BLaER1 (cell line): ENCODE data around the gene WDR41.

Experiments used
- H3K27ac ChIP-seq: shearing (Covaris generic); formaldehyde crosslinking; 2 replicates; pipeline ENCODE4 v1.8.1; 2022
- H3K27me3 ChIP-seq: shearing (Covaris generic); formaldehyde crosslinking; 2 replicates; pipeline ENCODE4 v1.8.1; 2022
- H3K36me3 ChIP-seq: shearing (Covaris generic); formaldehyde crosslinking; 2 replicates; pipeline ENCODE4 v1.8.1; 2022
- H3K4me1 ChIP-seq: shearing (Covaris generic); formaldehyde crosslinking; 2 replicates; pipeline ENCODE4 v1.8.1; 2022
- H3K4me2 ChIP-seq: shearing (Covaris generic); formaldehyde crosslinking; 2 replicates; pipeline ENCODE4 v1.8.1; 2022
- H3K4me3 ChIP-seq: shearing (Covaris generic); formaldehyde crosslinking; 2 replicates; pipeline ENCODE4 v1.8.1; 2022
- H3K9ac ChIP-seq: shearing (Covaris generic); formaldehyde crosslinking; 2 replicates; pipeline ENCODE4 v1.8.1; 2022
- H3K9me3 ChIP-seq: shearing (Covaris generic); formaldehyde crosslinking; 2 replicates; pipeline ENCODE4 v1.8.1; 2022
- H4K20me1 ChIP-seq: shearing (Covaris generic); formaldehyde crosslinking; 2 replicates; pipeline ENCODE4 v1.8.1; 2022
- Cebpa-rat ChIP-seq: shearing (Covaris generic); IDR thresholded peaks from 2 replicates; pipeline ENCODE4 v1.8.1; 2022

The WDR41 gene

DNA sequence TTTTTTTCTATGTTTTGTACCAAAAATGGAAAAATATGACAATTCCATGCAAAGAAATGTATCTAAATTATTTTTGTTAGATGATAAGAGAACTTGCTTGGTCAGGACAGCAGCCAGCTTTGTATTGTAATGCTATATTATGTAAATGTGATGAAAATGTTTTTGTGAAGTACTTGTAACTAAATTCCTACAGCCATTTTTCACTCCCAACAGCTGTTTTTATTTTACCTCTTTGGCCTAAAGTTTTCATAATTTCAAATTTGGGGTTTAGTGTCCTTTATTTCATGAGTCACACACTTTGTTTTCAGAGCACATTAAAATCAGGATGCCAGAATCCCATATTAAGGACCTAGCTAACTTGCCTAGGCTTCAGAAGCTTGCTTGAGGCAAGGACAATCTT is 64.1 kb downstream of the WDR41 start:
- H3K27ac ChIP-seq = no peak overlapping the region
- H3K4me3 ChIP-seq = no peak overlapping the region
- 0 out of 2 replicates have a peak, but pooled peaks cover 4% of the 10 kb centered on the region for H3K9me3 ChIP-seq
- no peaks in the 10 kb centered on the region for H4K20me1 ChIP-seq
- no peak for TF ChIP-seq Cebpa-rat
- H3K27me3 ChIP-seq = no peaks in the 10 kb centered on the region
- no peak overlapping the region for H3K9ac ChIP-seq
- H3K36me3 ChIP-seq = peaks cover 31% of the 10 kb centered on the region
- H3K4me1 ChIP-seq = no peaks in the 10 kb centered on the region
- no peak overlapping the region for H3K4me2 ChIP-seq

GRCh38 chr5:77426670-77427069 is 65.4 kb downstream of the WDR41 start:
- no peak overlapping the region for H3K9ac ChIP-seq
- TF ChIP-seq Cebpa-rat = no peak
- peaks cover 31% of the 10 kb centered on the region for H3K36me3 ChIP-seq
- H3K27ac ChIP-seq = no peak overlapping the region
- no peak overlapping the region for H3K4me2 ChIP-seq
- H3K4me1 ChIP-seq = no peaks in the 10 kb centered on the region
- H3K27me3 ChIP-seq = no peaks in the 10 kb centered on the region
- H3K4me3 ChIP-seq = no peak overlapping the region
- H4K20me1 ChIP-seq = no peaks in the 10 kb centered on the region
- 0 out of 2 replicates have a peak, but pooled peaks cover 6% of the 10 kb centered on the region for H3K9me3 ChIP-seq

DNA sequence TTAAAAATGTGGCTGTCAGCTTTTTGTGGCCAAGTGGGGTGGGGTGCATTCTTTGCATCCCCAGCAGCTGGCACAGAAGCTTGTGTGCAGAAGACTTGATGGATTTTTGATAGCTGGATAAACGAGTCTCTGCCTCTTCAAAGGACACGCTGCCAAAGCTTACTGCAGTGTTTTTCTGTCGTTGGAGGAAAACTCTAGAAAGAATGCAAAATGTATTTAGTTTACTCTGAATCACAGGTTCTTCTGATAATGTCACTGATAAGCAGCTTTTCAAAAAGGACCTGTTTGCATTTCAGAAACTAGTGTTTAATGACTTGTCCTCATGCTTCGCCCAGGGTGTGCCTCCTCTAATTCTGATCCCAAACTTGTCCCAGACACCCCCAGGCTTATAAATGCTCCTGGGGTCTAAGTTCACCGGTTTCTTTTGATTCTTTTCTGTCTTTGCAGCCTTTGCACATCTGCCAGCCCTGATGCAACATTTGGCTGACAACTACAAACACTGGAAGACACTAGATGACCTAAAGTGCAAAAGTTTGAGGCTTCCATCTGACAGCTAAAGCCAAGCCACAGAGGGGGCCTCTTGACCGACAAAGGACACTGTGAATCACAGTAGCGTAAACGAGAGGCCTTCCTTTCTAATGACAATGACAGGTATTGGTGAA is 66.0 kb downstream of the WDR41 start:
- H3K36me3 ChIP-seq = peaks cover 27% of the 10 kb centered on the region

GRCh38 chr5:77425420-77425819 is 66.7 kb downstream of the WDR41 start:
- H3K4me2 ChIP-seq = no peak overlapping the region
- peaks cover 20% of the 10 kb centered on the region for H3K36me3 ChIP-seq
- H3K4me1 ChIP-seq = no peaks in the 10 kb centered on the region
- no peaks in the 10 kb centered on the region for H3K27me3 ChIP-seq
- H3K9me3 ChIP-seq = 0 out of 2 replicates have a peak, but pooled peaks cover 6% of the 10 kb centered on the region
- H4K20me1 ChIP-seq = no peaks in the 10 kb centered on the region
- no peak for TF ChIP-seq Cebpa-rat
- H3K4me3 ChIP-seq = no peak overlapping the region
- no peak overlapping the region for H3K27ac ChIP-seq
- no peak overlapping the region for H3K9ac ChIP-seq

More for the DNA sequence above, 66.0 kb downstream of the WDR41 start:
- Histone ChIP-seq H4K20me1 (no peaks in the 10 kb centered on the region), H3K9me3 (0 out of 2 replicates have a peak, but pooled peaks cover 6% of the 10 kb centered on the region), H3K27ac (no peak overlapping the region), H3K4me1 (no peaks in the 10 kb centered on the region), H3K27me3 (no peaks in the 10 kb centered on the region), H3K4me2 (no peak overlapping the region), H3K9ac (no peak overlapping the region), H3K4me3 (no peak overlapping the region)
- no peak for TF ChIP-seq Cebpa-rat

DNA sequence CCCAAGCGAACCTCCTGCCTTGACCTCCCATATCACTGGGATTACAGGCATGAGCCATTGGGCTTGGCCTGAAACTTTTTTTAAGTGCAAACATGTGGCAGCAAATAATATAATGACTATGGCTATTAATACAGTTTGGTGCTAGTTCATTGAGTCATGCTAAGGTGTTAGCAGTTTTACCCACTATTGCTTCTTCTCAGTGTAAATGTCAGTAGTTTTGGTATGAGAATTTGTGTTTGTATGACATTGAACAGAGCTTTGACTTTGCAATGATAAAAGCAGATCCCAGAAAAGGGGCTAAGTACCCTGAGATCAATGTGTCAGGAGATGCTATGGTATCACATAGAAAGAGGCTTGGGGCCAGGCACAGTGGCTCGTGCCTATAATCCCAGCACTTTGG is 67.2 kb downstream of the WDR41 start:
- no peak for TF ChIP-seq Cebpa-rat

GRCh38 chr5:77423022-77423750 is 68.9 kb downstream of the WDR41 start:
- H3K9me3 ChIP-seq = 0 out of 2 replicates have a peak, but pooled peaks cover 6% of the 10 kb centered on the region
- peaks cover 19% of the 10 kb centered on the region for H3K36me3 ChIP-seq
- no peak overlapping the region for H3K27ac ChIP-seq
- no peak for TF ChIP-seq Cebpa-rat
- no peaks in the 10 kb centered on the region for H3K4me1 ChIP-seq
- no peak overlapping the region for H3K4me3 ChIP-seq
- no peak overlapping the region for H3K4me2 ChIP-seq
- H3K27me3 ChIP-seq = no peaks in the 10 kb centered on the region
- H3K9ac ChIP-seq = no peak overlapping the region
- H4K20me1 ChIP-seq = no peaks in the 10 kb centered on the region

More for the DNA sequence above, 67.2 kb downstream of the WDR41 start:
- peaks cover 19% of the 10 kb centered on the region for H3K36me3 ChIP-seq
- no peak overlapping the region for H3K4me3 ChIP-seq
- no peak overlapping the region for H3K4me2 ChIP-seq
- H3K4me1 ChIP-seq = no peaks in the 10 kb centered on the region
- H3K9ac ChIP-seq = no peak overlapping the region
- H3K27me3 ChIP-seq = no peaks in the 10 kb centered on the region
- H3K9me3 ChIP-seq = 0 out of 2 replicates have a peak, but pooled peaks cover 6% of the 10 kb centered on the region
- no peaks in the 10 kb centered on the region for H4K20me1 ChIP-seq
- H3K27ac ChIP-seq = no peak overlapping the region

DNA sequence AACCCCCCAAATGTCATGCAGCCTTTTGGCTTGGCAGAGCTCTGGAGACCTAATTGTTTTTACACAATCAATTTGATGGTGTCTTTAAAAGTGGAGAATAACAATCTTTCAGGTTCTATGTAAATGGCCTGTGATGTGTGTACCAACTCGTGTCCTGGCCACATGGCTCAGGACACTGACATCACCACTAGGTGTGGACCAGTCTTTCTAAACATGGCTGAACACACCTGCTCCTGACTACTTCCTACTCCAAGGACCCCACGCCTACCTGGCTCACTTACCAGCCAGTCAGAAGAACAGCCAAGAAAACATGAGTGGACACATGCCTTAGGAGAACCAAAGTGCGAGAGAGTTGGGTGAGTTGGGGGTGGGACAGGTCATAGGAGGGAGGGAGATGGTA is 71.2 kb downstream of the WDR41 start:
- no peaks in the 10 kb centered on the region for H3K4me1 ChIP-seq
- H3K9me3 ChIP-seq = 0 out of 2 replicates have a peak, but pooled peaks cover 6% of the 10 kb centered on the region
- H3K4me2 ChIP-seq = no peak overlapping the region
- H3K4me3 ChIP-seq = no peak overlapping the region
- no peaks in the 10 kb centered on the region for H3K27me3 ChIP-seq
- peaks cover 13% of the 10 kb centered on the region for H3K36me3 ChIP-seq
- H4K20me1 ChIP-seq = no peaks in the 10 kb centered on the region
- no peak for TF ChIP-seq Cebpa-rat
- H3K27ac ChIP-seq = no peak overlapping the region
- H3K9ac ChIP-seq = no peak overlapping the region

- H3K4me3 ChIP-seq = no peak overlapping the region
Observed at GRCh38 chr5:77419644-77420582, 72.2 kb downstream of the WDR41 start.

More at GRCh38 chr5:77419644-77420582, 72.2 kb downstream of the WDR41 start:
- H3K9me3 ChIP-seq = 0 out of 2 replicates have a peak, but pooled peaks cover 6% of the 10 kb centered on the region
- H3K9ac ChIP-seq = no peak overlapping the region
- no peaks in the 10 kb centered on the region for H4K20me1 ChIP-seq
- no peak for TF ChIP-seq Cebpa-rat
- no peaks in the 10 kb centered on the region for H3K27me3 ChIP-seq
- no peak overlapping the region for H3K27ac ChIP-seq
- H3K36me3 ChIP-seq = peaks cover 9% of the 10 kb centered on the region
- H3K4me1 ChIP-seq = no peaks in the 10 kb centered on the region
- H3K4me2 ChIP-seq = no peak overlapping the region
